Stimulated activated effector memory CD8-positive, alpha-beta T cell treated with anti-CD3 and anti-CD28 coated beads, Interleukin-12 subunit alpha, Interleukin-12 subunit beta, amount 100 ng/mL, for 72 hours (primary cell): ENCODE results near the gene CCNH.

Experiments
- ATAC-seq: fragments of 150-1000 bp; cut with Tn5 transposase; 2 replicates; pipeline ENCODE4 v1.10.0; 2021
- DNase-seq, 2 donors: peaks; one replicate each; pipeline ENCODE4 v3.0.0; 2021 to 2022; ENCODE audit warnings: low spot score in 2 of 2
- H3K27ac Mint-ChIP-seq: one replicate; pipeline ENCODE4 v1.8.0; 2022; ENCODE audit warnings: mild to moderate bottlenecking, mixed read lengths
- H3K36me3 Mint-ChIP-seq: one replicate; pipeline ENCODE4 v1.8.0; 2022; ENCODE audit warnings: mild to moderate bottlenecking, mixed read lengths
- H3K4me1 Mint-ChIP-seq: one replicate; pipeline ENCODE4 v1.8.0; 2022; ENCODE audit warnings: mixed read lengths
- H3K4me3 Mint-ChIP-seq: one replicate; pipeline ENCODE4 v1.8.0; 2022; ENCODE audit warnings: mild to moderate bottlenecking, mixed read lengths
- H3K9me3 Mint-ChIP-seq: one replicate; pipeline ENCODE4 v1.8.0; 2022; ENCODE audit warnings: mixed read lengths

CCNH gene

DNA sequence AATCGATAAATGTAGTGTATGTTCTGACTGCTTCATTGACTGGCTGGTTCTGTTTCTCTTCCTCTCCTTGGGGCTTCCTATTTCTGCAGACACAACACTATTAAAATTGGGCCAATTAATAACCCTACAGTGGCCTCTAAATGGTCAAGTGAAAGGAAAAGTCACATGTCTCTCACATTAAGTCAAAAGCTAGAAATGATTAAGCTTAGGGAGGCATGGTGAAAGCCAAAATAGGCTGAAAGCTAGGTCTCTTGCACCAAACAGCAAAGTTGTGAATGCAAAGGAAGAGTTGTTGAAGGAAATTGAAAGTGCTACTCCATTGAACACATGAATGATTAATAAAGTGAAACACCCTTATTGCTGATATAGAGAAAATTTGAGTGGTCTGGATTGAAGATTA lies 58.2 kb downstream of the CCNH start:
- Mint-ChIP-seq H3K27ac (no peak overlapping the region), H3K9me3 (no peaks in the 10 kb centered on the region), H3K36me3 (peaks cover 33% of the 10 kb centered on the region), H3K4me1 (peaks cover 8% of the 10 kb centered on the region), H3K4me3 (no peak overlapping the region)
- DNase-seq: no peak
- ATAC-seq: no peak

DNA sequence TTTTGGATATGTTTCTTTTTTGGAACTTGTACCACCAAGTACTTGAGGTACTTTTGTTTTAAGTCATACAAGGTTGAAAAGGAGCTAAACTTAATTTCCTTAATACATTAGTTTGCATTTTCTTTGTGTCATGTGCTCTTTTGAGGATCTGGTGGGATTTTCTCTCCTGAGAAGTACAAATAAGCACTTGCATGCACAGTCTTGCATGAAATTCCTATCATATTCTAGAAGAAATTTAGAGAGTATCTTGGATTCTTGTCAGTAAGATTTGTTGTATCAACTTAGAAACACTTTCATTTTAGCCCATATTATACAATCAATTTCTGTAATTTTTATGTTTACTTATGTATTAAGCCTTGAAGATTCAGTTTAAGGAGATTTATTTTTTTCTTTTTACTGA lies 64.9 kb downstream of the CCNH start:
- no peak overlapping the region for H3K27ac Mint-ChIP-seq
- no peak overlapping the region for H3K4me3 Mint-ChIP-seq
- H3K36me3 Mint-ChIP-seq: peaks cover 54% of the 10 kb centered on the region
- ATAC-seq: no peak
- H3K4me1 Mint-ChIP-seq: peaks cover 4% of the 10 kb centered on the region
- H3K9me3 Mint-ChIP-seq: no peaks in the 10 kb centered on the region
- DNase-seq: no peak

DNA sequence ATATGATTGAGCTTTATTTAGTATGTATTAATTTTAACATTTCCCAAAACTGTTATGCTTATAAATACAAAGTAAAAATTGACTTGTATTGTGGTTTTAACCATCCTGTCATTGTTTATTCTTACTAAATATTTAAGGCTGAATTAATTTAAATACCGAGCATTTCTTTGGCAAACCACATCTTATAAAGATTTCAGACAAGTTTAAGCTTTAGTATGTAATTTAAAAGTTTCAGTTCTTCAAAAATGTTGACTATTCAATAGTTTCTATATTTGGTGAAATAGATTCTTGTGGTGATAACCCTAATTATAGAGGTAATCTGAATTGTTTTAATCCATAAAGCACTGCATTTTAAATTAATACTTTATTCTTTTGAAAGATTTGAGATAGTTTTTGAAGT lies 65.5 kb downstream of the CCNH start:
- Mint-ChIP-seq H3K27ac (no peak overlapping the region), H3K36me3 (peaks cover 60% of the 10 kb centered on the region), H3K9me3 (no peaks in the 10 kb centered on the region), H3K4me1 (peaks cover 4% of the 10 kb centered on the region), H3K4me3 (no peak overlapping the region)
- no peak for ATAC-seq
- no peak for DNase-seq
